Thyroid gland (tissue), 4 donors: ENCODE results near the gene ZMYM4.

Experiments used
- CTCF ChIP-seq, 6 experiments: fragments of 200-600 bp in 3 of 6; fragments of 450-650 bp in 3 of 6; sonication (generic) in 3 of 6; IDR thresholded peaks; one replicate each; pipeline ENCODE4 v1.5.1; 2016 to 2019; ENCODE audit warnings: antibody characterized with exemption in 6 of 6, mild to moderate bottlenecking in 2 of 6, inconsistent platforms in 1 of 6, moderate library complexity in 1 of 6
- POLR2A ChIP-seq, 2 donors: fragments of 450-650 bp; IDR thresholded peaks; one replicate each; pipeline ENCODE4 v1.6.1; 2017; ENCODE audit warnings: antibody characterized with exemption in 2 of 2, mild to moderate bottlenecking in 2 of 2, moderate library complexity in 1 of 2

GRCh38 chr1:35426097-35426586, 157.6 kb downstream of the ZMYM4 start:
- TF ChIP-seq CTCF (IDR thresholded peaks at IDR 0.05) (no peak), POLR2A (IDR thresholded peaks at IDR 0.05) (no peak)
